Measurements from ENCODE around the gene COQ3.

COQ3 gene

GRCh38 chr6:99346595-99346994 lies 47.4 kb downstream of the COQ3 start:
- H3K9me2 ChIP-seq (replicated peaks; ENCODE audit: insufficient read depth, low read length): no peaks in the 10 kb centered on the region
- no peaks in the 10 kb centered on the region for H3K36me3 ChIP-seq (ENCODE audit: low read length)
- H3K9me3 ChIP-seq (ENCODE audit: insufficient read depth, low read length): no peaks in the 10 kb centered on the region
- no peak overlapping the region for H2AFZ ChIP-seq (ENCODE audit: low read depth, low read length, severe bottlenecking)
- H3K9ac ChIP-seq (ENCODE audit: low read length): no peak overlapping the region
- H3K27me3 ChIP-seq (ENCODE audit: low read length): no peaks in the 10 kb centered on the region
- TF ChIP-seq EZH2phosphoT487 (conservative IDR thresholded peaks at IDR 0.05; ENCODE audit: low read length) (no peak), CTCF (IDR thresholded peaks at IDR 0.05; ENCODE audit: insufficient read depth, low read length, poor library complexity, severe bottlenecking) (no peak)
- no peak overlapping the region for H3K27ac ChIP-seq (ENCODE audit: low read depth, low read length)
- no peaks in the 10 kb centered on the region for H4K20me1 ChIP-seq (ENCODE audit: low read depth, low read length)
- H3K4me3 ChIP-seq (ENCODE audit: insufficient read depth, low read length, poor library complexity, severe bottlenecking): no peak overlapping the region
- H3K79me2 ChIP-seq (ENCODE audit: insufficient read depth, low read length): no peaks in the 10 kb centered on the region
- no peaks in the 10 kb centered on the region for H3F3A ChIP-seq (ENCODE audit: insufficient read depth)
- H3K4me2 ChIP-seq (ENCODE audit: low read depth, low read length, poor library complexity, severe bottlenecking): no peak overlapping the region

- Histone ChIP-seq H3K79me2 (ENCODE audit: insufficient read depth, low read length) (no peaks in the 10 kb centered on the region), H3K4me3 (ENCODE audit: insufficient read depth, low read length, poor library complexity, severe bottlenecking) (no peak overlapping the region), H3F3A (ENCODE audit: insufficient read depth) (no peaks in the 10 kb centered on the region), H4K20me1 (ENCODE audit: low read depth, low read length) (no peaks in the 10 kb centered on the region), H2AFZ (ENCODE audit: low read depth, low read length, severe bottlenecking) (no peak overlapping the region), H3K9ac (ENCODE audit: low read length) (no peak overlapping the region), H3K36me3 (ENCODE audit: low read length) (no peaks in the 10 kb centered on the region), H3K9me3 (ENCODE audit: insufficient read depth, low read length) (no peaks in the 10 kb centered on the region), H3K9me2 (replicated peaks; ENCODE audit: insufficient read depth, low read length) (no peaks in the 10 kb centered on the region), H3K27me3 (ENCODE audit: low read length) (no peaks in the 10 kb centered on the region), H3K27ac (ENCODE audit: low read depth, low read length) (no peak overlapping the region), H3K4me2 (ENCODE audit: low read depth, low read length, poor library complexity, severe bottlenecking) (no peak overlapping the region)
- TF ChIP-seq EZH2phosphoT487 (conservative IDR thresholded peaks at IDR 0.05; ENCODE audit: low read length) (no peak), CTCF (IDR thresholded peaks at IDR 0.05; ENCODE audit: insufficient read depth, low read length, poor library complexity, severe bottlenecking) (no peak)
Measured at GRCh38 chr6:99345164-99345563, 48.8 kb downstream of the COQ3 start.

- H3K27ac ChIP-seq (ENCODE audit: low read depth, low read length): no peak overlapping the region
- H3K27me3 ChIP-seq (ENCODE audit: low read length): no peaks in the 10 kb centered on the region
- H3K9ac ChIP-seq (ENCODE audit: low read length): no peak overlapping the region
- no peaks in the 10 kb centered on the region for H3F3A ChIP-seq (ENCODE audit: insufficient read depth)
- TF ChIP-seq CTCF (IDR thresholded peaks at IDR 0.05; ENCODE audit: insufficient read depth, low read length, poor library complexity, severe bottlenecking) (no peak), EZH2phosphoT487 (conservative IDR thresholded peaks at IDR 0.05; ENCODE audit: low read length) (no peak)
- H3K36me3 ChIP-seq (ENCODE audit: low read length): no peaks in the 10 kb centered on the region
- no peaks in the 10 kb centered on the region for H4K20me1 ChIP-seq (ENCODE audit: low read depth, low read length)
- H3K4me3 ChIP-seq (ENCODE audit: insufficient read depth, low read length, poor library complexity, severe bottlenecking): no peak overlapping the region
- no peak overlapping the region for H3K4me2 ChIP-seq (ENCODE audit: low read depth, low read length, poor library complexity, severe bottlenecking)
- no peaks in the 10 kb centered on the region for H3K9me2 ChIP-seq (replicated peaks; ENCODE audit: insufficient read depth, low read length)
- no peak overlapping the region for H2AFZ ChIP-seq (ENCODE audit: low read depth, low read length, severe bottlenecking)
- no peaks in the 10 kb centered on the region for H3K79me2 ChIP-seq (ENCODE audit: insufficient read depth, low read length)
- H3K9me3 ChIP-seq (ENCODE audit: insufficient read depth, low read length): no peaks in the 10 kb centered on the region
Measured at GRCh38 chr6:99344289-99344688, 49.7 kb downstream of the COQ3 start.

Data from SU-DHL-6 (cell line).